K562 (cell line): ENCODE measurements around the gene BTAF1. TPM values are rescaled to one million over a fixed set of nuclear protein-coding genes. Genes with fewer than 3 reads are reported as not detected.

Source experiments
- ELK1 ChIP-seq: sonication (generic); formaldehyde crosslinking; IDR thresholded peaks from 2 replicates; pipeline ENCODE4 v1.8.1; 2022; ENCODE audit warnings: missing genetic modification reagents
- GATA2 ChIP-seq: sonication (generic); formaldehyde crosslinking; IDR thresholded peaks from 2 replicates; pipeline ENCODE4 v1.4.0; 2020; ENCODE audit warnings: mild to moderate bottlenecking, missing genetic modification reagents
- MCM7 ChIP-seq, 2 experiments: fragments of 450-650 bp; IDR thresholded peaks; 2 replicates each; pipeline ENCODE4 v1.6.1; 2016 to 2018
- MXD1 ChIP-seq: fragments of 250-450 bp; sonication (Bioruptor Pico); IDR thresholded peaks from 2 replicates; pipeline ENCODE4 v1.8.0; 2021; ENCODE audit warnings: borderline replicate concordance, mild to moderate bottlenecking, moderate library complexity; ENCODE audit not compliant: poor library complexity, severe bottlenecking
- PML ChIP-seq: IDR thresholded peaks from 2 replicates; pipeline ENCODE4 v1.6.1; 2012; ENCODE audit warnings: low read length, inconsistent platforms
- ZMIZ1 ChIP-seq, 2 experiments: fragments of 150-350 bp in 1 of 2; IDR thresholded peaks; 2 replicates each; pipeline ENCODE4 v1.6.1; 2012 to 2016; ENCODE audit warnings: low read depth in 2 of 2, low read length in 2 of 2, mild to moderate bottlenecking in 1 of 2, moderate library complexity in 1 of 2
- ZNF280A ChIP-seq: fragments of 450-650 bp; IDR thresholded peaks from 2 replicates; pipeline ENCODE4 v1.6.1; 2018; ENCODE audit warnings: mild to moderate bottlenecking, low read depth; ENCODE audit not compliant: partially characterized antibody
- polyA plus RNA-seq, 8 experiments: library from polyadenylated mRNA; depleted of rRNA in 4 of 8; stranded (reverse) in 5 of 8; unstranded in 3 of 8; fragments of >200 nt; fragmentation: Nextera tagmentation in 2 of 8; fragmentation: Illumina TruSeq in 1 of 8; extraction: Ambion mirVana in 2 of 8; extraction: Trizol in 1 of 8; gene quantifications; 2 replicates each; pipeline versions ENCODE4 v1.2.1 to v1.2.3, GENCODE V29; 2011 to 2014; ENCODE audit warnings: inconsistent platforms in 1 of 8, missing spikeins in 1 of 8
- total RNA-seq, 7 experiments: library from RNA; depleted of rRNA in 6 of 7; stranded (reverse); fragments of >200 nt in 6 of 7; fragmentation: Illumina TruSeq in 2 of 7; extraction: Trizol in 2 of 7; gene quantifications; 2 replicates each; pipeline versions ENCODE4 v1.2.1 to v1.2.3, GENCODE V29; 2011 to 2021; ENCODE audit warnings: low replicate concordance in 1 of 7

The BTAF1 gene
- total and polyA plus RNA-seq, 9 of the 15 experiments (the other 6 are each of a cell fraction or from before 2014, with no cell fraction given) = 6.6 to 70.7 (median 30.5) TPM

GRCh38 chr10:91983416-91983815 is 59.8 kb downstream of the BTAF1 start (continued):
- TF ChIP-seq MXD1 (CRISPR knock-in tag) (no peak), ZMIZ1 (IDR thresholded peaks at IDR 0.05; ENCODE audit: low read depth in 2 of 2, low read length in 2 of 2) (no peak), ZNF280A (no peak), MCM7 (IDR thresholded peaks at IDR 0.05) (no peak), GATA2 (no peak), ELK1 (CRISPR knock-in tag) (no peak), PML (no peak)
